Muscle of leg (tissue), 11 donors: ENCODE data around the gene ZBTB44. TPM values are rescaled to one million over a fixed set of nuclear protein-coding genes. Genes with fewer than 3 reads are reported as not detected.
A peak's percentile ranks its signal among the peaks of the same experiment; 100 is the strongest.
"Not testable (repeated sequence)": the region's sequence is repeated elsewhere in the genome, so short reads cannot be mapped to it uniquely, and the experiment has no call there.

Source experiments
- DNase-seq: peaks from one replicate; pipeline ENCODE4 v3.0.0; 2013
- H3K27ac ChIP-seq: one replicate; pipeline ENCODE4 v1.5.1; 2013; ENCODE audit warnings: mild to moderate bottlenecking, low read length, control low read depth
- H3K27me3 ChIP-seq: one replicate; pipeline ENCODE4 v1.6.1; 2013; ENCODE audit warnings: low read length; ENCODE audit not compliant: control insufficient read depth, insufficient read depth
- H3K36me3 ChIP-seq: one replicate; pipeline ENCODE4 v1.6.1; 2013; ENCODE audit warnings: low read length; ENCODE audit not compliant: control insufficient read depth, insufficient read depth
- H3K4me1 ChIP-seq: one replicate; pipeline ENCODE4 v1.6.1; 2013; ENCODE audit warnings: low read length; ENCODE audit not compliant: control insufficient read depth, insufficient read depth
- H3K4me3 ChIP-seq: one replicate; pipeline ENCODE4 v1.5.1; 2013; ENCODE audit warnings: low read length, control low read depth
- H3K9me3 ChIP-seq: replicated peaks from 2 replicates; pipeline ENCODE4 v1.6.1; 2013; ENCODE audit warnings: low read depth, low read length; ENCODE audit not compliant: control insufficient read depth
- WGBS: methylation state at CpG from one replicate; pipeline ENCODE4 v1.1.5; 2013; ENCODE audit warnings: missing lambda C conversion rate; ENCODE audit not compliant: insufficient coverage; 5-methylcytosine and 5-hydroxymethylcytosine counted together
- polyA plus RNA-seq, 8 donors: library from polyadenylated mRNA; unstranded; fragments of 120-200 nt; gene quantifications; one replicate each; pipeline versions ENCODE4 v1.2.1 to v1.2.3, GENCODE V29; 2013; ENCODE audit warnings: inconsistent platforms in 1 of 8, low replicate concordance in 1 of 8; ENCODE audit not compliant: insufficient read length in 8 of 8, insufficient read depth in 1 of 8
- total RNA-seq: library from RNA; stranded (reverse); fragments of 120-200 nt; gene quantifications from one replicate; pipeline ENCODE4 v1.2.4, GENCODE V29; 2013

Gene ZBTB44
- total and polyA plus RNA-seq, 9 donors = 18.3 to 37.0 (median 22.8) TPM

DNA sequence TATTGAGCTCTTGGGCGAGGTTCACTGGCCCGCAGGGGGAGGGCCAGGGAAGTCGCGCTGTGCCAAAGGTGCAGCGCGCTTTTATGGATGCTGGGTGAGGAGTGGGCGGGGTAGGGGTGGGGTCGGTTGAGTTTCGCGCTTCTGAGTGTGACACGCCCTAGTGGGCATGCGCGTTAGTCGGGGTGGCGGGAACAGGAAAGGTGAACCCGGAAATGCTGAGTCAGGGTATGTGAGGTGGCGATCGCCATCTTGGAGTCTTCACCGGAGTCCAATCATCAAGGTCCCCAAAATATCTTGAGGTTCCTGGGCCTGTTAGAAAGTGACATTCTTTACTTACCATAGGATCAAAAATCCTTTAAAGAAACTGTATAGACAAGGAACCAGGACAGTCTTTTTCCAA lies 16.7 kb upstream of the ZBTB44 start:
- H3K4me3 ChIP-seq, H3K27ac ChIP-seq, DNase-seq, H3K9me3 ChIP-seq, H3K27me3 ChIP-seq, H3K36me3 ChIP-seq, H3K4me1 ChIP-seq: not testable (repeated sequence)
- WGBS = 99% methylated on average over 6 of the region's 19 CpGs

GRCh38 chr11:130330101-130330684 lies 15.5 kb upstream of the ZBTB44 start:
- Histone ChIP-seq H3K4me1 (no peaks in the 10 kb centered on the region), H3K27me3 (no peaks in the 10 kb centered on the region), H3K9me3 (no peaks in the 10 kb centered on the region), H3K36me3 (no peaks in the 10 kb centered on the region), H3K27ac (no peak overlapping the region), H3K4me3 (no peak overlapping the region)
- peak; percentile 21 for DNase-seq
- no CpG with 5 or more reads among the region's 1 CpG for WGBS

- H3K4me1 ChIP-seq = no peaks in the 10 kb centered on the region
- H3K27me3 ChIP-seq = no peaks in the 10 kb centered on the region
Measured at GRCh38 chr11:130328420-130328819, 13.7 kb upstream of the ZBTB44 start.

GRCh38 chr11:130327716-130328115 lies 13.0 kb upstream of the ZBTB44 start:
- no peaks in the 10 kb centered on the region for H3K27me3 ChIP-seq
- no peak overlapping the region for H3K27ac ChIP-seq
- H3K36me3 ChIP-seq = no peaks in the 10 kb centered on the region
- no peak overlapping the region for H3K4me3 ChIP-seq
- DNase-seq = no peak
- no peaks in the 10 kb centered on the region for H3K4me1 ChIP-seq
- H3K9me3 ChIP-seq = no peaks in the 10 kb centered on the region
- 100% methylated on average over 2 of the region's 6 CpGs for WGBS

More at GRCh38 chr11:130328420-130328819, 13.7 kb upstream of the ZBTB44 start:
- Histone ChIP-seq H3K27ac (no peak overlapping the region), H3K36me3 (no peaks in the 10 kb centered on the region), H3K4me3 (no peak overlapping the region), H3K9me3 (no peaks in the 10 kb centered on the region)
- no peak for DNase-seq
- 92% methylated on average over 3 of the region's 3 CpGs for WGBS

- 100% methylated on average over 2 of the region's 3 CpGs for WGBS
- Histone ChIP-seq H3K4me1 (no peaks in the 10 kb centered on the region), H3K36me3 (no peaks in the 10 kb centered on the region), H3K4me3 (no peak overlapping the region), H3K27ac (no peak overlapping the region), H3K27me3 (no peaks in the 10 kb centered on the region), H3K9me3 (peaks cover 7% of the 10 kb centered on the region)
- no peak for DNase-seq
Measured at GRCh38 chr11:130325691-130326090, 11.0 kb upstream of the ZBTB44 start.

GRCh38 chr11:130323452-130324450 lies 9.0 kb upstream of the ZBTB44 start:
- DNase-seq = no peak
- no peak overlapping the region for H3K4me3 ChIP-seq
- H3K27ac ChIP-seq = no peak overlapping the region
- H3K4me1 ChIP-seq = no peaks in the 10 kb centered on the region
- H3K27me3 ChIP-seq = no peaks in the 10 kb centered on the region
- H3K36me3 ChIP-seq = no peaks in the 10 kb centered on the region
- 79% methylated on average over 2 of the region's 7 CpGs for WGBS
- peaks cover 12% of the 10 kb centered on the region for H3K9me3 ChIP-seq

DNA sequence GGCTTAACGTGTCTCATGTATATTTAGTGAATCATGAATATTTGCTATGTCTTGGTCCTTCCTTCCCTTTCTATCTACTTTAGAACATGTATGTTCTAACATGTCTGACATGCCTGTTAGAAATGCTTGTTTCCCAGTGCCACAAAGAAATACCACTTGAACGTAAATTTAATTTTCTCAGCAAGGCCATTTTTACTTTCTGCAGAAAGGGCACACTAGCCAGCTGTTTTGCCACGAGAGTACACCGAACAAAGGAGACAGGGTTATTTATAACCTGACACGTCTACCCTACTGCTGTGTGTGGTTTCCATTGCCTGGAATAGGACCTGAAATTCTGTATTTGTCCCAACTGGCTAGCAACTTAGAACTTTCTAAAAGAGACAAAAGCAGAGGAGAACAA lies 7.4 kb upstream of the ZBTB44 start:
- no peaks in the 10 kb centered on the region for H3K27me3 ChIP-seq
- DNase-seq = no peak
- peaks cover 12% of the 10 kb centered on the region for H3K9me3 ChIP-seq
- 83% methylated on average over 1 of the region's 5 CpGs for WGBS
- H3K4me1 ChIP-seq = no peaks in the 10 kb centered on the region
- H3K4me3 ChIP-seq = no peak overlapping the region
- H3K36me3 ChIP-seq = no peaks in the 10 kb centered on the region
- no peak overlapping the region for H3K27ac ChIP-seq

- no peak for DNase-seq
- whole genome bisulfite sequencing = no CpG with 5 or more reads among the region's 4 CpGs
- Histone ChIP-seq H3K27ac (no peak overlapping the region), H3K4me3 (no peak overlapping the region), H3K9me3 (peaks cover 12% of the 10 kb centered on the region), H3K27me3 (no peaks in the 10 kb centered on the region), H3K36me3 (no peaks in the 10 kb centered on the region), H3K4me1 (peaks cover 8% of the 10 kb centered on the region)
Measured at GRCh38 chr11:130318031-130318673, 3.4 kb upstream of the ZBTB44 start.

GRCh38 chr11:130315354-130315970 lies 745 bp upstream of the ZBTB44 start:
- WGBS = 28% methylated on average over 26 of the region's 38 CpGs
- H3K27me3 ChIP-seq = no peaks in the 10 kb centered on the region

More at GRCh38 chr11:130315354-130315970, 745 bp upstream of the ZBTB44 start:
- Histone ChIP-seq H3K9me3 (peaks cover 5% of the 10 kb centered on the region), H3K4me1 (peaks cover 8% of the 10 kb centered on the region), H3K27ac (peak overlapping the region; percentile 36), H3K4me3 (peak overlapping the region; percentile 47), H3K36me3 (no peaks in the 10 kb centered on the region)
- DNase-seq = no peak
